Esophagus squamous epithelium (tissue), 4 donors: ENCODE results near the gene CHPT1.

Source experiments
- CTCF ChIP-seq, 6 experiments: fragments of 450-650 bp in 4 of 6; fragments of 200-600 bp in 2 of 6; sonication (generic) in 2 of 6; IDR thresholded peaks; one replicate each; pipeline ENCODE4 v1.5.1; 2016 to 2019; ENCODE audit warnings: antibody characterized with exemption in 6 of 6, mild to moderate bottlenecking in 4 of 6, moderate library complexity in 4 of 6
- POLR2A ChIP-seq, 4 donors: fragments of 450-650 bp; IDR thresholded peaks; one replicate each; pipeline ENCODE4 v1.6.1; 2017; ENCODE audit warnings: antibody characterized with exemption in 4 of 4, mild to moderate bottlenecking in 4 of 4, moderate library complexity in 3 of 4

GRCh38 chr12:101685092-101685491 is 12.3 kb upstream of the CHPT1 start:
- TF ChIP-seq POLR2A (IDR thresholded peaks at IDR 0.05): no peak
- TF ChIP-seq CTCF (IDR thresholded peaks at IDR 0.05): no peak
